H7 (cell line): ENCODE results near the gene FCER1G. TPM values are rescaled to one million over a fixed set of nuclear protein-coding genes. Genes with fewer than 3 reads are reported as not detected.

ENCODE experiments used
- DNase-seq: peaks from one replicate; pipeline ENCODE4 v3.0.0; 2012
- H3K27me3 ChIP-seq: 2 replicates; pipeline ENCODE4 v1.6.0; 2011; ENCODE audit warnings: mild to moderate bottlenecking, low read length; ENCODE audit not compliant: control insufficient read depth, insufficient read depth
- H3K36me3 ChIP-seq: replicated peaks from 2 replicates; pipeline ENCODE4 v1.5.1; 2011; ENCODE audit warnings: low read length; ENCODE audit not compliant: control insufficient read depth, insufficient read depth
- H3K4me3 ChIP-seq: 2 replicates; pipeline ENCODE4 v1.5.1; 2011; ENCODE audit warnings: low read depth, mild to moderate bottlenecking, control low read depth, low read length, moderate library complexity; ENCODE audit not compliant: insufficient read depth
- total RNA-seq: library from RNA; depleted of rRNA; stranded (reverse); fragments of >200 nt; shearing (Covaris generic); gene quantifications from 2 replicates; pipeline ENCODE4 v1.2.3, GENCODE V29; 2014

FCER1G gene
- total RNA-seq, 1 experiment from 2014 or later, result 0.35 TPM

DNA sequence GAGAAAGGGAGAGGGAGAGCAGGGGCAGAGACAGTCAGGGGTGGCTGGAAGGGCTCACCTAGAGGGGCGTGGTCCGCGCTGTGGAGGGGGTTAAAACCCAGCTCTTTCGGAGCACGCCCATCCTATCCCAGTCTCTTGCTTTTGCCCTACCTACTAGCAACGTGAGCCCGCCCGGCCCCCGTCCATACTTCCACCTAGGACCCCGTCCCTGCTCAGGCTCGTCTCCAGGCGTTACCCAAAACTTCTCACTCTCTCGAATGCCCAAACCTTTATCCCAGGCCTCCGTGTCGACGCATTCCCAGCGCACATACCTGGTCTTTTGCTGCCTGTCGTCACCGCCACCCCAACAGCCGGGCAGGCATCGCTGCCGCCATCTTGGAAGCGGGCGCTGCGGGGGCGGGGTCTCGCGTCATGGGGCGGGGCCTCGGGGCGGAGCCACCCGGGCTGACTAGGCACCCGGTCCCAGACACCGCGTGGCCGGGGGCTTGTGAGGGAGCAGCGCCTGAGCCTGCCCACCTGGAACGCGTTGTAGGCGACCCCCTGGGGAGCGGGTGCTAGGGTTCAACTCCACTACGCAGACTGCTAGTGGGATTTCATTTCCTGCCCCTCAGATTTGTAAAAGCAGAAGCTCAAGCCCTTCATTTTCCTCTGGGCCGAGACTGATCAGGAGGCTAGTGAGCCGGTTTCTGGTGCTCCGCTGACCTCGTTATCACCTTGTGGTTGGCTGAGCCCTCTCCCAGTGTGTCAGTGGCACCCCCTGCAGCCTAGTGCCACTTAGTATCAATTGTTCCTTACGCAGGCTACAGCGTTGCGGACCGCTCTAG, 37.8 kb upstream of the FCER1G start, which contains the start of gene B4GALT3:
TSS of gene B4GALT3 (minus strand) at position 396 of the 824 bp plus-strand sequence. CDS start 1,447 bp downstream, outside the sequence.
- peak; percentile 100 for DNase-seq
- Histone ChIP-seq H3K36me3 (peaks cover 13% of the 10 kb centered on the region), H3K27me3 (no peaks in the 10 kb centered on the region), H3K4me3 (peak within 1 kb of the TSS; percentile 78)

DNA sequence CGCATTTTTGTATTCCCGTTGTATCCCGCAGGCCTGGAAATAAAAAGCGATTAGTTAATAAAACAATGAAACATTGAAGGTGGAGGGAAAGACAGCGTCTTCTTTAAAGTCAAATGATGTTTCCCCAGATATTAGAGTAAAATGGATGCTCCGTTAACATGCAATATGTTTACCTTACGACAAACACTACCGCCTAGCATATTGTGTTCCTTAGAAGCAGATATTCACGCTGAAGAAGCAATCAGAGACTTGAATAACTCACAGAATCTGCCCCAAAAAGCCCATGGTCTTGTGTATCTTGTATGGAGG, 37.2 kb upstream of the FCER1G start:
- Histone ChIP-seq H3K27me3 (no peaks in the 10 kb centered on the region), H3K4me3 (no peak overlapping the region), H3K36me3 (peaks cover 12% of the 10 kb centered on the region)
- DNase-seq, result no peak

GRCh38 chr1:161179698-161180097, 35.4 kb upstream of the FCER1G start:
- Histone ChIP-seq H3K36me3 (peaks cover 4% of the 10 kb centered on the region), H3K4me3 (no peak overlapping the region), H3K27me3 (no peaks in the 10 kb centered on the region)
- no peak for DNase-seq

DNA sequence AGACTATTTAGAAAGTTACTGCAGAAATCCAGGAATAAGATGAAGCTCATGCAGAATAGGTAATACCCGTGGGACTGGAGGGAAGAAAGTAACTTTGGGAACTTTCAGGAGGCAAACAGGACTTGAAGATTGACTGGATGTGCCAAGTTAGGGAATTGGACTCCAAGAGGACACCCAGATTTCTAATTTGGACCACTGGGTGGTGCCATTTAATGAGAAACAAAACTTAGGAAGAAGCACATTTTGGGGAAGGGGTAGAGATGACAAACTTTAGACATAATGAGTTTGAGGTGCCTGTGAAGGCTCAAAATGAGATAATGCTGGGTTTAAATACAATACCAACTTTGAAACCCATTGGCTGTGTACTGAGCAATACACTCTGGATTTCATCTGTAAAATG, 34.5 kb upstream of the FCER1G start:
- H3K27me3 ChIP-seq, result no peaks in the 10 kb centered on the region
- peak; percentile 47 for DNase-seq
- H3K4me3 ChIP-seq, result no peak overlapping the region
- H3K36me3 ChIP-seq, result no peaks in the 10 kb centered on the region

GRCh38 chr1:161182214-161182613, 32.9 kb upstream of the FCER1G start:
- Histone ChIP-seq H3K27me3 (no peaks in the 10 kb centered on the region), H3K36me3 (no peaks in the 10 kb centered on the region), H3K4me3 (no peak overlapping the region)
- no peak for DNase-seq

DNA sequence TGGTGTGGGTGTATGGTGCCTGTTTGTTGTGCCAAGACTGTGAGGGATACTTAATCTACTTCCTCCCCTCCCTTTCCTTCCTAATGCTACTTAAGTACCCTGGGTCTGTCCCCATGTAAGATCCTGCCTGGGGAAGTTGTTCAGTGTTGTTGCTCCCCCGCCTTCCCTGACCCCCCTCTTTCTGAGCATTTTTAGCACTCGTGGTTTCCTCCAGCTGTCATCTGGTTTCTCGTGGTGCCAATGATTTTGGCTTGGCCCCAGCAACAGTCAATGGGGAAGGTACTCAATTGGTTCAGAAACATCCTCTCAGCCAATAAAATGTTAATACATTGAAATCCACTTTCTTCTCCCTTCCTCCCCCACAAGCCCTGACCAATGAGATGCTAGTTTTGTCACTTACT, 29.8 kb upstream of the FCER1G start:
- Histone ChIP-seq H3K36me3 (no peaks in the 10 kb centered on the region), H3K27me3 (no peaks in the 10 kb centered on the region), H3K4me3 (no peak overlapping the region)
- DNase-seq, result peak; percentile 22

DNA sequence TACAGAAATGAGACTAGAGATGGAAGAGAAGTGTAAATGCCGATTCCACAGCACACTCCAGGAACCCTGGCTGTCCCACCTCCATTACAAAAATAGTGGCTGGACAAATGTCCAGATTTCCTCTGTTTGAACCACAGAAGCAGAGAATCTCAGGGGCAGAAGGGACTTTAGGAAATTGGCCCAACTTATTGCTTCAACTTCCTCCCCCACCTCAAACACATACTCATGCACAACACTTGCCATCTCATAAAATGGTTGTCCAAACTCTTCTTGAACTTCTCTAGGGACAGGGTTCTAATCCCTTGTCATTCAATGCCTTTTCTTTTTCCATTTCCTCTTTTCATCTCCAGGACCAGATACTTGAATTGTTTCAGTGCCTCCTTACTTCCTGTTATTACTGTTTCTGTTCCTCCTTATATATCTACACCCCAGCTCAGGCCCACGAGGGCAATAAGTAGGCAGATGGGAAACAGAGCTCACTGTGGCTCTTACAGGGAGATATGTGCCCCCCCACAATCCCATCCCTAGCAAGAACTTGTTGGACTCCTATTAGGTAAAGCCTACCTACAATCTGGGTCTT, 29.3 kb upstream of the FCER1G start:
- Histone ChIP-seq H3K4me3 (no peak overlapping the region), H3K36me3 (no peaks in the 10 kb centered on the region), H3K27me3 (no peaks in the 10 kb centered on the region)
- no peak for DNase-seq

- no peak overlapping the region for H3K4me3 ChIP-seq
- no peak for DNase-seq
- H3K36me3 ChIP-seq, result peaks cover 9% of the 10 kb centered on the region
- no peaks in the 10 kb centered on the region for H3K27me3 ChIP-seq
Observed at GRCh38 chr1:161187311-161187710, 27.8 kb upstream of the FCER1G start.

GRCh38 chr1:161188381-161188780, 26.7 kb upstream of the FCER1G start:
- no peak for DNase-seq
- peaks cover 13% of the 10 kb centered on the region for H3K36me3 ChIP-seq
- no peaks in the 10 kb centered on the region for H3K27me3 ChIP-seq
- no peak overlapping the region for H3K4me3 ChIP-seq

- DNase-seq, result peak; percentile 6
- H3K36me3 ChIP-seq, result peaks cover 13% of the 10 kb centered on the region
- no peaks in the 10 kb centered on the region for H3K27me3 ChIP-seq
- no peak overlapping the region for H3K4me3 ChIP-seq
Observed at GRCh38 chr1:161189036-161189435, 26.1 kb upstream of the FCER1G start.

GRCh38 chr1:161190962-161191521, 24.1 kb upstream of the FCER1G start:
- DNase-seq, result peak; percentile 58
- Histone ChIP-seq H3K27me3 (no peaks in the 10 kb centered on the region), H3K36me3 (peaks cover 19% of the 10 kb centered on the region), H3K4me3 (no peak overlapping the region)

DNA sequence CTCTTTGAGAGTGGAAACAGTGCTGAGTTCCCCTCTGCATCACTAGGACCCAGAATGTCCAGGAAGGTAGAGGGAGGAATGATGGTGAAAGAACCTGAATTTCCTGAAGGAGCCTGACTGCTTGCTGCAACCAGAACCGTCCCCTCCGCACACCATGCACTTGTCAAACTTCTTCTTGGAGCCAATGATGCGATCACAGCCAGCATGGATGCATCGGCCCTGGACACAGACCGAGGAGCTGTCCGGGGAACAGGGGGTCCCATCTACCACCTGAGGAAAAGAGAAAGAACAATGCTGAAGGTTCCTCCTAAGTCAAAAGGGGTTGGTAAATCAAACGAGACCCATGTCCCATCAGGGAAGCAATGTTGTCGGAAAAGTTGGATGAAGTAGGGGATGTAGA, 23.1 kb upstream of the FCER1G start:
- Histone ChIP-seq H3K27me3 (no peaks in the 10 kb centered on the region), H3K4me3 (no peak overlapping the region), H3K36me3 (peaks cover 21% of the 10 kb centered on the region)
- no peak for DNase-seq

DNA sequence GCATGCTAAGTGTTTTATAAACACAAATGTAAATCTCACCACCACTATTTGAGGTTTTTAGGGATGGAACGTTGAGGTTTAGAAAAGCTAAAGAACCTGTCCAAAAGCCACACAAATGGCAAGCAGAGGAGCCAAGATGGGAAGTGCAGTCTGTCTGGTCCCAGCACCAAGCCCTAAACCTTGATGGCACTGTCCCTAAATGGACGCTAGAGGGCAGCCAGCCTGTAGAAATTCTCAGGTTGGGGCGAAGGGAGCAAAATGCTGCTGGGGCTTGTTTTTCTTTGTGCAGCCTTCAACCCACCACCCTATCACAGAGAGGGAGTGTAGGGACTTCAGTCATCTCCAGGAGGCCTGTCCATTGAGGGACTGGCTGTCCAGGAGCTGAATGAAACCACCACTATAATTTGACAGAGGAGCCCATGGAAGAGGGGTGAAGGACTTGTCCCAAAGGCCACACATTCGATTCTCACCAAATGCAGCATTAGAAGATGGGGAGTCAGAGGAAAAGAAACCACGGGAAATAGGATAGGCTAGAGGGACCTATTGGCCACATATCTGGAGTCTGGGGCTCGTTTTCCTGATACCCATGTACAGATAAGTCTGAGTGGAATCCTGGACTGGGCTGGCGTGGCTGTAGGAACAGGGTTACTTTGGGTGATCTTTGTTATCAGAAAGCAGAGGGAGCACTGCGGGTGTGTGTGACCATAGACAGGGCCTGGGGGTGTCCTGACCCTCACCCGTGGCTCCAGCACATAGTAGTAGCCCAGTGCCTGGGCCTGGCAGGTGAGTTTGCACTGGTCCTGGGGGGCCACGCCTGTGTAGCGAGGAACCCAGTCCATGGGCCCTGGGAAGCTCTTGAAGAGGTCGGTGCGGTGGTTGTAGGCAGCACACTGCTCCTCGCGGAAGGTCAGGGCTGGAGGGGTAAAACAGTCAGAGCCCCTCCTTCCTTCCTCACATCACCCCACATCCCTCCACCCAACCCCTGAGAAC, 22.3 kb upstream of the FCER1G start:
- peaks cover 21% of the 10 kb centered on the region for H3K36me3 ChIP-seq
- H3K4me3 ChIP-seq, result no peak overlapping the region
- DNase-seq, result peak; percentile 90
- no peaks in the 10 kb centered on the region for H3K27me3 ChIP-seq

DNA sequence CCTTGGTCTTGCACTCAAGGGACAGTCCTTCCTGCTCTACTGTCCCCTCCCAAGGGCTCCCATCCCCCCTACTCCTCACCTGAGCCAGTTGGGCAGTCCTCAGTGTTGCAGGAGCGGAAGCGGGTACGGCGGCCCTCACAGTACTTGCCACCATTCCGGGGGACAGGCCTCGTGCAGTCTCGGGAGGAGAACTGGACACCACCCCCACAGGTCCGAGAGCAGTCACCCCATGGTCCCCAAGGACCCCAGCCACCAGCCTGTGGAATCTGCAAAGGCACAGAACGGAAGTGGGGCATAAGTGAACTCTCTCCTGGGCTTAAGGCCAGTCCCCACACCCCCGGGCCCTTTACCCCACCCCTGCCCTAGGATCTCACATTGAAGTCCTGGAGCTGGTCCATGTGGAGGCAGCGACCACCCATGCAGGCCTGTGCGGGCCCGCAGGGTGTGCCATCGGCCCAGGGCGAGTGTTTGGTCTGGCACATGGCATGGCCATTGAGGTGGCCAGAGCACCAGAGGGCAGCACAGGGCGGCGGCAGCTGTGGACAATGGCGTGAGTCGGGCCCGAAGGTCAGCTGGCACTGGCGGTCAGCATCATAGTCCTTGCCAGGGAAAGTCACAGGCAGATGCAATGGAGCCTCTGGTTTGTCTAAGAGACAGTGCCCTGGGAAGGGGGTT, 21.4 kb upstream of the FCER1G start:
- no peak for DNase-seq
- peaks cover 21% of the 10 kb centered on the region for H3K36me3 ChIP-seq
- H3K4me3 ChIP-seq, result no peak overlapping the region
- H3K27me3 ChIP-seq, result no peaks in the 10 kb centered on the region
